ENCODE results near the gene MAP2K3.

Gene MAP2K3

GRCh38 chr17:21252796-21253645, 31.5 kb upstream of the MAP2K3 start, which contains the start of gene NATD1:
TSS of gene NATD1 (minus strand) at chr17:21253410. CDS start at chr17:21253264, 146 bp downstream.
- DNase-seq, result peak; percentile 80

- no peak for DNase-seq
Measured at GRCh38 chr17:21253646-21254441, 30.7 kb upstream of the MAP2K3 start.

- no peak for DNase-seq
Measured at GRCh38 chr17:21258593-21258992, 25.9 kb upstream of the MAP2K3 start.

- DNase-seq, result no peak
Measured at GRCh38 chr17:21262259-21262993, 22.1 kb upstream of the MAP2K3 start.

- DNase-seq, result no peak
Measured at GRCh38 chr17:21263376-21263775, 21.1 kb upstream of the MAP2K3 start.

GRCh38 chr17:21268596-21269188, 15.8 kb upstream of the MAP2K3 start:
- no peak for DNase-seq

GRCh38 chr17:21269394-21269793, 15.1 kb upstream of the MAP2K3 start:
- DNase-seq, result no peak

DNA sequence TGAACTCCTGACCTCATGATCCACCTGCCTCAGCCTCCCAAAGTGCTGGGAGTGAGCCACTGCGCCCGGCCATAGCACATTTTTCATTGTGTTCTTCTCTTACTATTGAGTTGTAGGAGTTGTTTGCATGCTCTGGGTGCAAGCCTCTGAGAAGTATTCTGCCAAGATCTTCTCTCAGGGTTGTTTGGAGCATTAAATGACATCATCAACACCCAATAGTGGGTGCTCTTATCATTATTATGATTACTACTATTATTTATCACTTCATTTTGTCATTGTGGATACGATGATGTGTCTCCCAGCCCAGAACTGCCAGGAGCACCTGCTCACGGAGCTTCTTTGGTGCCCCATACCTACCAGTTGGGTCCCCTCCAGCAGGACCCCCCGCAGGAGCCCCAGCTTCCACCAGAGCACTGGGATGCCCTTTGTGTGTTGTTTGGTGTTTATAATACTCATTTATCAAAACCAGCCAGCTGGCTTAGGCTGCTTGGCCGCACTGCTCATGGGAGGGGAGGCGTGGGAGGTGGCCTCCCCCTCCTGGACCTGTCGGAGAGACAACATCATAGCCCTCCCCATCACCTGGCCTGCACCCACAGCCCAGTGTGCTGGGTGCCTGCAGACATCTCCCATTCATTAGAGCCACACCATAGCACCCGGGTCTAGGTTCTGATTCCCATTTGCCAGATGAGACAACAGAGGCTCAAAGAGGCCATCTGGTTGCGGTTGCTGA, 12.9 kb upstream of the MAP2K3 start:
- DNase-seq, result no peak

DNA sequence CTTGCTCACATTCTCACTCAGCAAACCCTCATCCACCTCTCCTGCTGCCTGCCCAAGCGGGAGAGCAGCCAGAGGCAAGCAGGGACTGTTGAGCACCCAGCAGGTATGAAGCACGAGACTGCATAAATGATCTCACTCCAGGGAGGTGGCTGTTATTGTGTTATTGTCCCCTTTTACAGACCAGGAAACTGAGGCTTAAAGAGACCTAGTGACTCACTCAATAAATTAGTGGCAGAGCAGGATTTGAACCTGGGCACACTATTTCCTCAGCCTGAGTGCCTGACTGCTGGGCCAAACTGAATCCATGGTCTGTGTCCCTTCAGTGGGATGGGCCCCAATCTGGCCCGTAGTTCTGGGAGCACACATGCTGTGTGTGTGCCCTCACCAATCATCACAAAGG, 12.3 kb upstream of the MAP2K3 start:
- no peak for DNase-seq

GRCh38 chr17:21272881-21273792, 11.4 kb upstream of the MAP2K3 start:
- DNase-seq, result no peak

DNA sequence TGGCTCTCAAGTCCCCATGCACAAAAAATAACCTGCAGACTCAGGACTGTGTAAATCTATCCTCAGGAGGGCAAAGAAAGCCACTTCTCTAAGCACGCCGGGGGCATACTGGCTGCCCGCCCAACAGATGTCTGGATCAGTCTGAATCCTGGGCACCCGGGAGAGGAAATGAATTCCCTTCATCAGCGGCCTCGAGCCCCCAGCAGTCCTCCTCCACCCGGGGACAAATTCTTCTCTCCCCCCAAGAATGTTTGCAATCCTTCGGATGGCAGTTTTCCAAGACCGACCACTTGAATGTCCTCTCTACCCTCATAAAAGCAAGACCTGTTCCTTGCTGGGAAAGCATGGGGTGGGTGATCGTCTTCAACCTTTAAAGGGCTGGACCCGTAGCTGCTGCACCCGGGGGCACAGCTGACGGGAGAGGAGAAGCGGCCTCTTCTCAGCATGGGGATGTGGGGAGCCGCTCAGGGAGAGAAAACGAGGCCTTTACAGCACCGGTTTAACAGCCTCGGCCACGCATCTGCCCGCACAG, 9.4 kb upstream of the MAP2K3 start:
- DNase-seq, result no peak

- peak; percentile 92 for DNase-seq
Measured at GRCh38 chr17:21275579-21276263, 8.8 kb upstream of the MAP2K3 start.

- no peak for DNase-seq
Measured at GRCh38 chr17:21276264-21276588, 8.3 kb upstream of the MAP2K3 start.

DNA sequence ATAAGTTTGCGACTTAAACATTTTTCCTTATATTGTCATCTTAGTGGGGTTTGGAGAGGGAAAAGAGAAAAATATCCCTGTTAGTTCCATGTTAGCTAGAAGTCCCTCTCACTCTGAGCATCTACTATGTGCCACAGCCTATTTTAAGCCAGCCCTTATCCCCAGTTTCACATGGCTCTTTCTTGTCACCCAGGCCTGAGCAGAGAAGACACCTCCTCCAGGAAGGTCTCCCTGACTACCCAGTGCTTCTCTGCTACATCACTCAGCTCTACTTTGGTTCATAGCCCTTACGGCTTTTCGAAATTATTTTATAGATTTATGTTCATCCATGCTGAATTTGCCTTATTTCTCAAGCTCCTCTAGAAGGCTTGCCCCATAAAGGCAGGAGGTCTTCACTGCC, 7.2 kb upstream of the MAP2K3 start:
- no peak for DNase-seq

DNA sequence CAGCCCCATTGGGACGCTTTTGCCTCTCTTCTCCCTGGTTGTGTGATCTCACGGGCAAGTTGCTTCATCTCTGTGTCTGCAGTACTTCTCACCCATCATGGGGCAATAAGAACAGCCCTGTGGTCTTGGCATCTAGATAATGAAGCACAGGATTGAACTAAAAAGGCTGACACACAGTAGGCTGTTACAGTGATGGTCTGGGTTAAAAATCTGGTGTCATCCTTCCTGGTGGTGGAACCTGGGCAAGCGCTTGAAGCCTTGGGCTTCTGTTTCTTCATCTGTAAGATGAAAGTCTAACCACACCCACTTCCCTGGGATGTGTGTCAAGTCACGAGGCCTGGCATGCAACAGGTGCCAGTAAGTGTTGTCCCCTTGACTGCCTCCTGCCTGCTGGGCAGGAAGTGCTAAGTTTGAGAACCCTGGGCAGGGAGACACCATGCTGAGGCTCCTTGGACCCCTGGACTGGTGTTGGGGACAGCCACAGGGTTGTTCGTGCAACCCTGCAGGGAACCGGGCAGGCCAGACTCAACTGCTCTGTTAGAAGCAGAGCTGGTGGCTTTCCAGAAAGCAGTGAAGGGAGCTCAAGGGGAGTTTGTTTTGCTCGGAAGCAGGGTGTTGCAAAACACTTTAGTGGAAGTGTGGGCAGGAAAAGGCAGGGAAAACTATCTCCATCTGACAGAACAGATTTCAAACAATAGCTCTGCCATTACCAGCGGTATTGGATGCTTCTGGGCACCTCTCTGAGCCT, 5.9 kb upstream of the MAP2K3 start:
- DNase-seq, result peak; percentile 49

DNA sequence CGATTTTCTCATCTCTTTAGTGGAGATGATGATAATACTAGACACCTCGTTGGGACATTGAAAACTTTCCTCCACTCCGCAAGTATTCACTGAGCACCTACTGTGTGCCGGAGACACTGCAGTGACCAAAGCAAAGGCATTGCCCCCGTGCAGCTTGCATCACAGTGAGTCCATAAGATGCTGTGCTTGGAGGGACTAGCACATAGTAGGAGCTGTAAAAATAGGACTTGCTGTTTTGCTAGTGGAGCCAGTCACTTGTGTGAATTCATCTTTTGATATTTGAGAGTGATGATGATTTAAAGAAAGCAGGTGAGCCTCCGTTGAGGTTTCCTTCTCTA, 5.3 kb upstream of the MAP2K3 start:
- DNase-seq, result no peak

DNA sequence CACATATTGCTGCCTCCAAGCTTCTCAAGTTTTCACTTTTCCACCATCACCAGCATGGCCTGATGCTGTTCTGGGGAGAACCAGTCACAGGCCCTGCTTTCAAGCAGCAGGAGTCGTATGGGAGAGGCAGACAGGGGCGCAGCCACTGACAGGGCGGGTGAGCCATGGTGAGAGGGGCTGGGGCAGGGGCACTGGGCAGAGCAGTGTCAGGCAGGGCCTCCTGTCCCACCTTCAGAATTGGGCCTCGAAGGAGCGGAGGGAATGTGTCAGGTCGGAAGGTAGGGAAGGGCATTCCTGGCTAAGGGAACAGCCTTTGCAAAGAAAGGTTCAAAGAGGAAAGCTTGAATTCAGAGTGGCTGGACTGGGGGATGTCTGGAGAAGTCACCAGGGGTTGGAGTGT, 4.9 kb upstream of the MAP2K3 start:
- DNase-seq, result no peak

- DNase-seq, result peak; percentile 85
Measured at GRCh38 chr17:21280081-21280518, 4.4 kb upstream of the MAP2K3 start.

GRCh38 chr17:21282231-21282630, 2.3 kb upstream of the MAP2K3 start:
- DNase-seq, result no peak

GRCh38 chr17:21282850-21283249, 1.7 kb upstream of the MAP2K3 start:
- DNase-seq, result no peak
